ENCODE data around the gene VIL1.

DNA sequence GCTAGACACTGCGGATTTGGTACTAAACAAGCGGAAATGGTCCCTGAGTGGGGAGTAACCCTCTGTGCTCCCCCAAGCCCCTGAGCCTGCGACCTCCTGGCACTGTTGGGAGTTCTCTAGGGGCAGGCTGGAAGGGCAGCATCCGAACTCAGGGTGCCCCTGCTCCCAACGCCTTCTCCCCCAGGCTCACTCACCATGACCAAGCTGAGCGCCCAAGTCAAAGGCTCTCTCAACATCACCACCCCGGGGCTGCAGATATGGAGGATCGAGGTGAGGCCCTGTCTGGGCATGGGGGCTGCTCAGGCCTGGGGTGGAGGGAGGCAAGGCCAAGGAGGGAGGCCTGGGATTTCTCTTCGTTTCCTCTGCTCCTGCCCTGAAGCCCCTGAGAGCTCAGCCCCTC, 4.7 kb downstream of the VIL1 start:
- TF ChIP-seq CTCF (IDR thresholded peaks at IDR 0.05): no peak
- no peak for TF ChIP-seq POLR2A (IDR thresholded peaks at IDR 0.05)
